ENCODE measurements around the gene PGR.

The PGR gene

DNA sequence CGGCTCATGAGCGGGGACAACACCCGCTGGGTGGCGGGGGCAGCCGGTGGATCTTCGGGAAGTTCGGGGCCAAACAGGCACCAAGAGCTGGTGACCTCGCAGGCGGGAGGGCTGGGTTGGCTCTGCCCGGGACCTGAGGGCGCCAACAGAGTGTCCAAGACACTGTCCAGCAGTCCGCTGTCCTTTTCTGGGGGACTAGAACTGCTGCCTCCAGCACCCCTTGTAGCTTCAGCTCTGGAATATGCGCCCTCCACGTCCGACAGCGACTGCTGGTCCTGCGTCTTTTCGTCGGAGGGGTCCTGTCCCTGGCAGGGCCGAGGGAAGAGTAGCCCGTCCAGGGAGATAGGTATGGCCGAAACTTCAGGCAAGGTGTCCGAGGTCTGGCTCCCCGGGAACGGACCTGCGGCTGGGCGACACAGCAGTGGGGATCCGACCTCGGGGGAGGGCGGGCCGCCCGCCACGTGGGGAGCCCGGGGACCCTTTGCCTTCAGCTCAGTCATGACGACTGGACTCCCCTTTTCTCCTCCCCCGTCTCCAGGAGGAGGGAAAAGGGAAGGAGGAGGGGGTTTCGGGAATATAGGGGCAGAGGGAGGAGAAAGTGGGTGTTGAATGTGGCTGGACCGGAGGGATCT is 926 bp downstream of the PGR start:
- DNase-seq (ENCODE audit: low read depth) = no peak
- H3K4me3 ChIP-seq (ENCODE audit: low read length) = no peak overlapping the region
- no peak for TF ChIP-seq CTCF (conservative IDR thresholded peaks at IDR 0.05; ENCODE audit: low read length)

DNA sequence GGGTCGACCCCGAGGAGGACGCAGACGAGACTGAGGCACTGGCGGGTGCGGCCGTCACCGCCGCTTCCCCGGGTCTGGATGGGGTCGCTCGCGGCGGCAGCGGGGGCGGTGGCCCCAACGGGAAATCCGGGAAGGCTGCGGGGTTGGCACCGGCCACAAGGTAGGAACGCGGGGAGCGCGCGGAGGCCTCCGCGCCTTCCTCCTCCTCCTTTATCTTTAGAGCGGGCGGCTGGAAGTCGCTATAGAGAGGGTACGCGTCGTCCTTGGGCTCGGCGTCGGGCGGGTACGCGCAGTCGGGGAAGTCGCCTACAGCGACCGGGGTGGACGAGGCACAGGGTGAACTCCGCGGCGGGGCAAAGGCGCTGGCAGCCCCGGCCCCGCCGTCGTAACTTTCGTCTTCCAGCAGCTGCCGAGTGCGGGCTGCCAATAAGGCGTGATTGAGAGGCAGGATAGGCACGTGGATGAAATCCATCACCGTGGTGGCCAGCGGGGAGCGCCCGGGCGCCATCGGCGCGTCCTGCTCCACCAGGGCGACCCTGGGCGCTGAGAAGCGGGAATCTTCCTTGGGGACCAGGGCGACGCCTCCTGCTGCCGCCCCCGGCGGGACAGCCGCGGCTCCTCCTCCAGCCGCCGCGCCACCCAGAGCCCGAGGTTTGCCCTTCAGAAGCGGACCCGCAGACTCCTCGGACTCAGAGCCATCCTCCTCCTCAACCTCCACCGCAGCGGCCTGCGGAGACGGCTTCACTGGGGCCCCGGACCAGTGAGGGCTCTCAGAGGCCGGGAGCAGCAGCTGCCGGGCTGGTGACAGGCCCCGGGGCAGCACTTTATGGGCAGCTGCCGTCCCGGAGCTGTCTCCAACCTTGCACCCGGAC is 1.7 kb downstream of the PGR start:
- no peak for DNase-seq (ENCODE audit: low read depth)
- TF ChIP-seq CTCF (conservative IDR thresholded peaks at IDR 0.05; ENCODE audit: low read length) = no peak
- no peak overlapping the region for H3K4me3 ChIP-seq (ENCODE audit: low read length)

DNA sequence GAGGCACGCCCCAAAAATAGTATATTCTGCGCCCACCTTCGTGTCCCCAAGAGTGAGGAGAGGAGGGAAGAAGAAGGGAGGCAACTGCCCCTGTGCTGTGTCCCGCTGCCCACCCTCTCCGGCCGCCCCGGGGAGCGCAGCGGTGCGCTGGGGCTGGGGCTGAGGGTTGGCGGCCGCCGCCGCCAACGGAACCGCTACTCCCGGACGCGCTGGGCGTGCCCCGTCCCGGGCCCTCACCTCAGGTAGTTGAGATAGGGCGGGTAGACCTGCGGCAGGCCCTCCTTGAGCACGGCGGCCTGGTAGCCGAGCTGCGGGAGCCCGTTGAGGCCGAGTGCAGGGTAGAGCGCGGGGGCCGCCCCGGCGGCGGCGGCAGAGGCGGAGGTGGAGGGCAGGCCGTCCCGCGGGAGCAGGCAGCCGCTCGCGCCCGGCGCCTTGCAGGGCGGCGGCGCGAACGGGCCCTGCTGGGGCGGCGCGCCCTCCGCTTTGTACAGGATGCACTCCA is 2.4 kb downstream of the PGR start:
- peak overlapping the region; percentile 54 for H3K4me3 ChIP-seq (ENCODE audit: low read length)
- no peak for DNase-seq (ENCODE audit: low read depth)
- no peak for TF ChIP-seq CTCF (conservative IDR thresholded peaks at IDR 0.05; ENCODE audit: low read length)

GRCh38 chr11:101126551-101127196 is 2.9 kb downstream of the PGR start:
- H3K4me3 ChIP-seq (ENCODE audit: low read length) = peak overlapping the region; percentile 54
- TF ChIP-seq CTCF (conservative IDR thresholded peaks at IDR 0.05; ENCODE audit: low read length) = no peak
- peak; percentile 6 for DNase-seq (ENCODE audit: low read depth)

GRCh38 chr11:101115671-101116160 is 13.9 kb downstream of the PGR start:
- no peak for DNase-seq (ENCODE audit: low read depth)
- H3K4me3 ChIP-seq (ENCODE audit: low read length) = no peak overlapping the region
- TF ChIP-seq CTCF (conservative IDR thresholded peaks at IDR 0.05; ENCODE audit: low read length) = no peak

GRCh38 chr11:101113540-101113939 is 16.1 kb downstream of the PGR start:
- no peak overlapping the region for H3K4me3 ChIP-seq (ENCODE audit: low read length)
- TF ChIP-seq CTCF (conservative IDR thresholded peaks at IDR 0.05; ENCODE audit: low read length) = no peak
- no peak for DNase-seq (ENCODE audit: low read depth)
